Measurements from ENCODE around the gene PACS1.
A peak's percentile ranks its signal among the peaks of the same experiment; 100 is the strongest.
"Not testable (repeated sequence)": the region's sequence is repeated elsewhere in the genome, so short reads cannot be mapped to it uniquely, and the experiment has no call there.

PACS1 gene

GRCh38 chr11:66069715-66070603, at the start of gene PACS1:
Gene PACS1 (plus strand): TSS chr11:66070272. CDS start chr11:66070487, 215 bp downstream.
- H3K36me3 ChIP-seq (ENCODE audit: insufficient read depth, low read length), result peaks cover 38% of the 10 kb centered on the region
- H3K9me3 ChIP-seq (ENCODE audit: insufficient read depth, low read depth, low read length), result no peaks in the 10 kb centered on the region

DNA sequence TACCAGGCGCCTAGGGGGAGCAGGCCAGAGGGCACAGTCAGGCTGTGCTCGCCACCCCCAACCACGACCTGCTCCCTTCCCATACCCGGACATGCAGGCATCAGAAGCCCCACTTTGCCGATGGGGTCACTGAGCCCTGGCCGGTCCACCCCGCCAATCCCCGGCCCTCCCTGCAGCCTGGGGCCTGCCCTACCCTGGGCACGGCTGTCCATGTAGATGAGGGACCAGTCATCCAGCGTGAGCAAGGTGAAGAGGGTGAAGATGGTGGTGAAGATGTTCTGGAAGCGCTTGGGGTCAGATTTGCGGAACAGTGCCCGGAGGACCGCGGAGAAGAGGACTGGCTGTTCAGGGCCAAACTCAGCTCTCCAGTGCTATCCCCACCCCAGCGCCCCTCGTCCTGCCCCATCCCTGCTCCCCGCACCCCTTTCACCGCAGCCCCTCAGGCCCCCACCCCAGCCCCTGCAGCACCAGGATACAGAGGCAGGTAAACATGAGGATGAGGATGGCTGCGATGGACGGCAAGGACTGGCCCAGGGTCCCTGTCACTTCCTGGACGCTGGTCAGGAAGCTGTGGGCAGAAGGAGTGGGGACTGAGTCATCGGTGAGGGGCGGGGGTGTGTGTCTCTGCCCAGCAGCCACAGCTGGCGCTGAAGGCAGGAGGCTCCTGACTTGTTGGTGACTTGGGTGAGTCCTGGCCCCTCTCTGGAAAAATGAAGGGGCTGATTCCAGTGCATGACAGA, 49.3 kb upstream of the PACS1 start:
- no peaks in the 10 kb centered on the region for H3K79me2 ChIP-seq (ENCODE audit: insufficient read depth, low read length)
- no peaks in the 10 kb centered on the region for H3K27me3 ChIP-seq (ENCODE audit: insufficient read depth, low read length, poor library complexity, severe bottlenecking)
- H3K4me1 ChIP-seq (ENCODE audit: insufficient read depth, low read length, poor library complexity, severe bottlenecking), result peaks cover 20% of the 10 kb centered on the region
- H3K4me2 ChIP-seq (ENCODE audit: low read depth, low read length, poor library complexity, severe bottlenecking), result peak overlapping the region; percentile 67
- TF ChIP-seq EZH2phosphoT487 (IDR thresholded peaks at IDR 0.05; ENCODE audit: borderline replicate concordance), result no peak
- no peak for TF ChIP-seq CTCF (conservative IDR thresholded peaks at IDR 0.05; ENCODE audit: low read length)
- H3K9me3 ChIP-seq (ENCODE audit: insufficient read depth, low read depth, low read length), result no peaks in the 10 kb centered on the region
- peak overlapping the region; percentile 47 for H3K4me3 ChIP-seq (ENCODE audit: low read length, poor library complexity, severe bottlenecking)
- peak overlapping the region; percentile 29 for H3K9ac ChIP-seq (ENCODE audit: low read depth, low read length, poor library complexity, severe bottlenecking)
- H3K9me2 ChIP-seq (replicated peaks; ENCODE audit: low read depth, low read length), result no peaks in the 10 kb centered on the region
- no peaks in the 10 kb centered on the region for H3F3A ChIP-seq (ENCODE audit: low read depth)
- no peak overlapping the region for H2AFZ ChIP-seq (ENCODE audit: low read length)
- no peaks in the 10 kb centered on the region for H3K36me3 ChIP-seq (ENCODE audit: insufficient read depth, low read length)
- no peaks in the 10 kb centered on the region for H4K20me1 ChIP-seq (ENCODE audit: insufficient read depth, low read length, poor library complexity, severe bottlenecking)

More at GRCh38 chr11:66069715-66070603, at the start of gene PACS1:
- Histone ChIP-seq H2AFZ (ENCODE audit: low read length) (peak within 1 kb of the TSS; percentile 85; the same call in 1 of the 2 replicates), H3K9me2 (replicated peaks; ENCODE audit: low read depth, low read length) (no peaks in the 10 kb centered on the region), H3K79me2 (ENCODE audit: insufficient read depth, low read length) (peaks cover 28% of the 10 kb centered on the region; the same call in 1 of the 2 replicates), H3F3A (ENCODE audit: low read depth) (peaks cover 14% of the 10 kb centered on the region), H3K9ac (ENCODE audit: low read depth, low read length, poor library complexity, severe bottlenecking) (peak within 1 kb of the TSS; percentile 65), H3K4me3 (ENCODE audit: low read length, poor library complexity, severe bottlenecking) (peak within 1 kb of the TSS; percentile 75), H4K20me1 (ENCODE audit: insufficient read depth, low read length, poor library complexity, severe bottlenecking) (peaks cover 16% of the 10 kb centered on the region), H3K27me3 (ENCODE audit: insufficient read depth, low read length, poor library complexity, severe bottlenecking) (no peaks in the 10 kb centered on the region), H3K4me1 (ENCODE audit: insufficient read depth, low read length, poor library complexity, severe bottlenecking) (peaks cover 26% of the 10 kb centered on the region), H3K4me2 (ENCODE audit: low read depth, low read length, poor library complexity, severe bottlenecking) (peak within 1 kb of the TSS; percentile 73)
- TF ChIP-seq EZH2phosphoT487 (IDR thresholded peaks at IDR 0.05; ENCODE audit: borderline replicate concordance), result no peak
- TF ChIP-seq CTCF (conservative IDR thresholded peaks at IDR 0.05; ENCODE audit: low read length), result no peak; the same call in 1 of the 2 replicates

DNA sequence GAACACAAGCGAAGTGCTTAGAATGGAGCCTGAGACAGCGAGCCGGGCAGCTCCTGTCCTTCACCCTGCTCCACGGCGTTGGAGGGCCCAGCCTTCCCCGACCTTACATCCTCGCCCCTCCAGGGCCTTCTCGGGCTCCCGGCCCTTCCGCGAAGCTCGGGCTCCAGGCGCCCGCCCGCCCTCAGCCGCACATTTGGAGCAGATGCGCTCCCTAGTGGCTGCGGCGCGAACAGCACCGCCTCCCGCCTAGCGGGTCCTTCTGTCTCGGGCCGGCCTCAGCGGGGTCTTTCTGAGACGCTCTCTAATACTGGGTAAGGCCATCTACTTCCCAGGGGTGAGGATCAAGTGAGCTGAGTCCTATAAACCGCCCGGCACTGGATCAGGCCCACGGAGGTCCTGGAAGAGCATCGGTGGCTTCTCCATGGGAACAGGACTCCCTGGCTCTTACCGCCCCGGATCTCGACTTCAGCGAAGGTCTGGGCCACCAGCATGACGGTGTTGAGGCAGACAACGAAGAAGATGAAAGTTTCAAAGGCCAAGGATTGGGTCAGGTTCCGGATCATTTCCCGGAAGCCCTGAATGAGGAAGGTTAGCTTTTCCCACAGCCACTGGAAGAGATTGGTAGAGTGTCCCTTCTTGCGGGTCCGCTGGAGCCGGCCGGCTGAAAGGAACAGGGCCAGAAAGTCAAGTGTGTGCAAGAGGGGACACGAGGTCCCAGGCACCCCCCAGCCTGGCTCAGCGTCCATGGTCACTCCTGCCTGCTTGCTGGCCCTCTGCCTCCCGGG, 47.5 kb upstream of the PACS1 start:
- no peaks in the 10 kb centered on the region for H3K27me3 ChIP-seq (ENCODE audit: insufficient read depth, low read length, poor library complexity, severe bottlenecking)
- H2AFZ ChIP-seq (ENCODE audit: low read length), result peak overlapping the region; percentile 96
- peaks cover 20% of the 10 kb centered on the region for H3K4me1 ChIP-seq (ENCODE audit: insufficient read depth, low read length, poor library complexity, severe bottlenecking)
- H3K4me3 ChIP-seq (ENCODE audit: low read length, poor library complexity, severe bottlenecking), result no peak overlapping the region
- H3K9me3 ChIP-seq (ENCODE audit: insufficient read depth, low read depth, low read length), result no peaks in the 10 kb centered on the region
- H3K9ac ChIP-seq (ENCODE audit: low read depth, low read length, poor library complexity, severe bottlenecking), result peak overlapping the region; percentile 37
- TF ChIP-seq CTCF (conservative IDR thresholded peaks at IDR 0.05; ENCODE audit: low read length) (peak; percentile 86), EZH2phosphoT487 (IDR thresholded peaks at IDR 0.05; ENCODE audit: borderline replicate concordance) (no peak)
- no peaks in the 10 kb centered on the region for H3K79me2 ChIP-seq (ENCODE audit: insufficient read depth, low read length)
- H3K4me2 ChIP-seq (ENCODE audit: low read depth, low read length, poor library complexity, severe bottlenecking), result peak overlapping the region; percentile 62
- no peaks in the 10 kb centered on the region for H3F3A ChIP-seq (ENCODE audit: low read depth)
- no peaks in the 10 kb centered on the region for H3K36me3 ChIP-seq (ENCODE audit: insufficient read depth, low read length)
- no peaks in the 10 kb centered on the region for H4K20me1 ChIP-seq (ENCODE audit: insufficient read depth, low read length, poor library complexity, severe bottlenecking)
- H3K9me2 ChIP-seq (replicated peaks; ENCODE audit: low read depth, low read length), result no peaks in the 10 kb centered on the region

DNA sequence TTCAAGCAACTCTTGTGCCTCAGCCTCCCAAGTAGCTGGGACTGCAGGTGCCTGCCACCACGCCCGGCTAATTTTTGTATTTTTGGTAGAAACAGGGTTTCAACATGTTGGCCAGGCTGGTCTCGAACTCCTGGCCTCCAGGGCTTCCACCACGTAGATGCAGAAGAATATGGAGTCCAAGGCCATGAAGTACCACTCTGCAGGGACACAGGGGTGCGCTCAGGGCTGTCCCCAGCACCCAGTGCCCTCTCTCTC, 47.0 kb upstream of the PACS1 start:
- not testable (repeated sequence) for H3K9me2 ChIP-seq (replicated peaks; ENCODE audit: low read depth, low read length); H3K27me3 ChIP-seq (ENCODE audit: insufficient read depth, low read length, poor library complexity, severe bottlenecking); H4K20me1 ChIP-seq (ENCODE audit: insufficient read depth, low read length, poor library complexity, severe bottlenecking); H3K9me3 ChIP-seq (ENCODE audit: insufficient read depth, low read depth, low read length); H3K36me3 ChIP-seq (ENCODE audit: insufficient read depth, low read length); H3K9ac ChIP-seq (ENCODE audit: low read depth, low read length, poor library complexity, severe bottlenecking); H3F3A ChIP-seq (ENCODE audit: low read depth); H3K4me3 ChIP-seq (ENCODE audit: low read length, poor library complexity, severe bottlenecking); H3K79me2 ChIP-seq (ENCODE audit: insufficient read depth, low read length); H3K4me2 ChIP-seq (ENCODE audit: low read depth, low read length, poor library complexity, severe bottlenecking)
- H2AFZ ChIP-seq (ENCODE audit: low read length), result peak overlapping the region; percentile 96; the same call in 1 of the 2 replicates
- peaks cover 20% of the 10 kb centered on the region for H3K4me1 ChIP-seq (ENCODE audit: insufficient read depth, low read length, poor library complexity, severe bottlenecking)
